ENCODE data around the gene ZBTB40.

The ZBTB40 gene

GRCh38 chr1:22530715-22531114 lies 79.1 kb downstream of the ZBTB40 start:
- no peak for DNase-seq (ENCODE audit: low read depth)

GRCh38 chr1:22531251-22531650 lies 79.6 kb downstream of the ZBTB40 start:
- DNase-seq (ENCODE audit: low read depth), result no peak

- DNase-seq (ENCODE audit: low read depth), result no peak
Measured at GRCh38 chr1:22533244-22533895, 81.7 kb downstream of the ZBTB40 start.

- no peak for DNase-seq (ENCODE audit: low read depth)
Measured at GRCh38 chr1:22534951-22535350, 83.3 kb downstream of the ZBTB40 start.

- DNase-seq (ENCODE audit: low read depth), result no peak
Measured at GRCh38 chr1:22535399-22535798, 83.7 kb downstream of the ZBTB40 start.

- DNase-seq (ENCODE audit: low read depth), result no peak
Measured at GRCh38 chr1:22536506-22536905, 84.9 kb downstream of the ZBTB40 start.

GRCh38 chr1:22537441-22538139 lies 85.9 kb downstream of the ZBTB40 start:
- DNase-seq (ENCODE audit: low read depth), result no peak

GRCh38 chr1:22539510-22540118 lies 88.0 kb downstream of the ZBTB40 start:
- no peak for DNase-seq (ENCODE audit: low read depth)

GRCh38 chr1:22540337-22540736 lies 88.7 kb downstream of the ZBTB40 start:
- DNase-seq (ENCODE audit: low read depth), result no peak

- DNase-seq (ENCODE audit: low read depth), result no peak
Measured at GRCh38 chr1:22542886-22543285, 91.2 kb downstream of the ZBTB40 start.

- no peak for DNase-seq (ENCODE audit: low read depth)
Measured at GRCh38 chr1:22543679-22544078, 92.0 kb downstream of the ZBTB40 start.

- no peak for DNase-seq (ENCODE audit: low read depth)
Measured at GRCh38 chr1:22544606-22545005, 93.0 kb downstream of the ZBTB40 start.

GRCh38 chr1:22545141-22545540 lies 93.5 kb downstream of the ZBTB40 start:
- DNase-seq (ENCODE audit: low read depth), result no peak

GRCh38 chr1:22547186-22547817 lies 95.7 kb downstream of the ZBTB40 start:
- DNase-seq (ENCODE audit: low read depth), result no peak

GRCh38 chr1:22547818-22548462 lies 96.3 kb downstream of the ZBTB40 start:
- no peak for DNase-seq (ENCODE audit: low read depth)

GRCh38 chr1:22550021-22550420 lies 98.4 kb downstream of the ZBTB40 start:
- no peak for DNase-seq (ENCODE audit: low read depth)

GRCh38 chr1:22551591-22551990 lies 99.9 kb downstream of the ZBTB40 start:
- no peak for DNase-seq (ENCODE audit: low read depth)

GRCh38 chr1:22552021-22552420 lies 100.4 kb downstream of the ZBTB40 start:
- DNase-seq (ENCODE audit: low read depth), result no peak

- no peak for DNase-seq (ENCODE audit: low read depth)
Measured at GRCh38 chr1:22553104-22553880, 101.6 kb downstream of the ZBTB40 start.

- DNase-seq (ENCODE audit: low read depth), result no peak
Measured at GRCh38 chr1:22553991-22554522, 102.4 kb downstream of the ZBTB40 start.

GRCh38 chr1:22555371-22555656 lies 103.7 kb downstream of the ZBTB40 start:
- DNase-seq (ENCODE audit: low read depth), result no peak

All from fibroblast of the conjunctiva (primary cell).